ENCODE results near the gene JAK1. TPM values are rescaled to one million over a fixed set of nuclear protein-coding genes. Genes with fewer than 3 reads are reported as not detected.

JAK1 gene
- total and polyA plus RNA-seq, 2 experiments from 2014 or later: 8.0 to 19.5 TPM

DNA sequence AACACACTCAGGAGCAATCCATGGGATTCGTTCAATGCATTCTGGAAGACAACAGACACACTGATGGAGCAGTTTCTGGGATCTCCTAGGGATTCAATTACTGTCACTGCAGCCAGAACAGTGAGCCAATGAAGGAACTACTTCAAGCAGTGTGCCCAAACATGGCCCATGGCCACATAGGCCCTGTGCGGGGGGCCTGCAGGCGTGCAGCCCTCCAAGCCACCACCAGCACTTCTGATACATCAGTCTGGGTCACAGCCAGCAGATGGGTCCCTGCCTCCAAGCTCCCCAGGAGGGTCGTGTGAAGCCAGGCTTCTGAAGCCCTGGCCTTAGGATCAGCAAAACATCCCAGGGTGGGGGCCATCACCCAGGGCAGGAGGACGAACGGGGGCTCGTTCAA, 122.2 kb downstream of the JAK1 start:
- H3K79me2 ChIP-seq (replicated peaks; ENCODE audit: insufficient read depth): no peaks in the 10 kb centered on the region
- H3K4me2 ChIP-seq: no peak overlapping the region
- H3F3A ChIP-seq (replicated peaks; ENCODE audit: low read depth): no peaks in the 10 kb centered on the region
- H3K27me3 ChIP-seq (ENCODE audit: insufficient read depth): no peaks in the 10 kb centered on the region
- ATAC-seq: no peak
- Mint-ChIP-seq H3K27ac (no peak overlapping the region), H3K36me3 (ENCODE audit: low read depth) (peaks cover 15% of the 10 kb centered on the region), H3K27me3 (ENCODE audit: insufficient read depth, low read depth, poor library complexity) (peaks cover 5% of the 10 kb centered on the region), H3K9me3 (no peaks in the 10 kb centered on the region), H3K4me1 (peaks cover 8% of the 10 kb centered on the region; the same call in 2 of the 3 replicates), H3K4me3 (no peak overlapping the region)
- no peak overlapping the region for H2AFZ ChIP-seq
- TF ChIP-seq EZH2 (IDR thresholded peaks at IDR 0.05; ENCODE audit: low read depth, unreplicated experiment): no peak
- TF ChIP-seq NANOG (IDR thresholded peaks at IDR 0.05; ENCODE audit: borderline replicate concordance): no peak
- TF ChIP-seq, protein P1, sequence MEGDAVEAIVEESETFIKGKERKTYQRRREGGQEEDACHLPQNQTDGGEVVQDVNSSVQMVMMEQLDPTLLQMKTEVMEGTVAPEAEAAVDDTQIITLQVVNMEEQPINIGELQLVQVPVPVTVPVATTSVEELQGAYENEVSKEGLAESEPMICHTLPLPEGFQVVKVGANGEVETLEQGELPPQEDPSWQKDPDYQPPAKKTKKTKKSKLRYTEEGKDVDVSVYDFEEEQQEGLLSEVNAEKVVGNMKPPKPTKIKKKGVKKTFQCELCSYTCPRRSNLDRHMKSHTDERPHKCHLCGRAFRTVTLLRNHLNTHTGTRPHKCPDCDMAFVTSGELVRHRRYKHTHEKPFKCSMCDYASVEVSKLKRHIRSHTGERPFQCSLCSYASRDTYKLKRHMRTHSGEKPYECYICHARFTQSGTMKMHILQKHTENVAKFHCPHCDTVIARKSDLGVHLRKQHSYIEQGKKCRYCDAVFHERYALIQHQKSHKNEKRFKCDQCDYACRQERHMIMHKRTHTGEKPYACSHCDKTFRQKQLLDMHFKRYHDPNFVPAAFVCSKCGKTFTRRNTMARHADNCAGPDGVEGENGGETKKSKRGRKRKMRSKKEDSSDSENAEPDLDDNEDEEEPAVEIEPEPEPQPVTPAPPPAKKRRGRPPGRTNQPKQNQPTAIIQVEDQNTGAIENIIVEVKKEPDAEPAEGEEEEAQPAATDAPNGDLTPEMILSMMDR (conservative IDR thresholded peaks at IDR 0.05; ENCODE audit: low read depth in 2 of 2): no peak
- no peak for TF ChIP-seq CREB1 (CRISPR knock-in tag; IDR thresholded peaks at IDR 0.05; ENCODE audit: low read depth)
- no peak for TF ChIP-seq JUNB (IDR thresholded peaks at IDR 0.05; ENCODE audit: unreplicated experiment)
- TF ChIP-seq ZNF331 (CRISPR knock-in tag; IDR thresholded peaks at IDR 0.05; ENCODE audit: low read depth): no peak
- no peak for TF ChIP-seq EZH2phosphoT487 (IDR thresholded peaks at IDR 0.05; ENCODE audit: unreplicated experiment)
- TF ChIP-seq, protein P2, sequence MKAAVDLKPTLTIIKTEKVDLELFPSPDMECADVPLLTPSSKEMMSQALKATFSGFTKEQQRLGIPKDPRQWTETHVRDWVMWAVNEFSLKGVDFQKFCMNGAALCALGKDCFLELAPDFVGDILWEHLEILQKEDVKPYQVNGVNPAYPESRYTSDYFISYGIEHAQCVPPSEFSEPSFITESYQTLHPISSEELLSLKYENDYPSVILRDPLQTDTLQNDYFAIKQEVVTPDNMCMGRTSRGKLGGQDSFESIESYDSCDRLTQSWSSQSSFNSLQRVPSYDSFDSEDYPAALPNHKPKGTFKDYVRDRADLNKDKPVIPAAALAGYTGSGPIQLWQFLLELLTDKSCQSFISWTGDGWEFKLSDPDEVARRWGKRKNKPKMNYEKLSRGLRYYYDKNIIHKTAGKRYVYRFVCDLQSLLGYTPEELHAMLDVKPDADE (IDR thresholded peaks at IDR 0.05): no peak
- TF ChIP-seq, protein P3, sequence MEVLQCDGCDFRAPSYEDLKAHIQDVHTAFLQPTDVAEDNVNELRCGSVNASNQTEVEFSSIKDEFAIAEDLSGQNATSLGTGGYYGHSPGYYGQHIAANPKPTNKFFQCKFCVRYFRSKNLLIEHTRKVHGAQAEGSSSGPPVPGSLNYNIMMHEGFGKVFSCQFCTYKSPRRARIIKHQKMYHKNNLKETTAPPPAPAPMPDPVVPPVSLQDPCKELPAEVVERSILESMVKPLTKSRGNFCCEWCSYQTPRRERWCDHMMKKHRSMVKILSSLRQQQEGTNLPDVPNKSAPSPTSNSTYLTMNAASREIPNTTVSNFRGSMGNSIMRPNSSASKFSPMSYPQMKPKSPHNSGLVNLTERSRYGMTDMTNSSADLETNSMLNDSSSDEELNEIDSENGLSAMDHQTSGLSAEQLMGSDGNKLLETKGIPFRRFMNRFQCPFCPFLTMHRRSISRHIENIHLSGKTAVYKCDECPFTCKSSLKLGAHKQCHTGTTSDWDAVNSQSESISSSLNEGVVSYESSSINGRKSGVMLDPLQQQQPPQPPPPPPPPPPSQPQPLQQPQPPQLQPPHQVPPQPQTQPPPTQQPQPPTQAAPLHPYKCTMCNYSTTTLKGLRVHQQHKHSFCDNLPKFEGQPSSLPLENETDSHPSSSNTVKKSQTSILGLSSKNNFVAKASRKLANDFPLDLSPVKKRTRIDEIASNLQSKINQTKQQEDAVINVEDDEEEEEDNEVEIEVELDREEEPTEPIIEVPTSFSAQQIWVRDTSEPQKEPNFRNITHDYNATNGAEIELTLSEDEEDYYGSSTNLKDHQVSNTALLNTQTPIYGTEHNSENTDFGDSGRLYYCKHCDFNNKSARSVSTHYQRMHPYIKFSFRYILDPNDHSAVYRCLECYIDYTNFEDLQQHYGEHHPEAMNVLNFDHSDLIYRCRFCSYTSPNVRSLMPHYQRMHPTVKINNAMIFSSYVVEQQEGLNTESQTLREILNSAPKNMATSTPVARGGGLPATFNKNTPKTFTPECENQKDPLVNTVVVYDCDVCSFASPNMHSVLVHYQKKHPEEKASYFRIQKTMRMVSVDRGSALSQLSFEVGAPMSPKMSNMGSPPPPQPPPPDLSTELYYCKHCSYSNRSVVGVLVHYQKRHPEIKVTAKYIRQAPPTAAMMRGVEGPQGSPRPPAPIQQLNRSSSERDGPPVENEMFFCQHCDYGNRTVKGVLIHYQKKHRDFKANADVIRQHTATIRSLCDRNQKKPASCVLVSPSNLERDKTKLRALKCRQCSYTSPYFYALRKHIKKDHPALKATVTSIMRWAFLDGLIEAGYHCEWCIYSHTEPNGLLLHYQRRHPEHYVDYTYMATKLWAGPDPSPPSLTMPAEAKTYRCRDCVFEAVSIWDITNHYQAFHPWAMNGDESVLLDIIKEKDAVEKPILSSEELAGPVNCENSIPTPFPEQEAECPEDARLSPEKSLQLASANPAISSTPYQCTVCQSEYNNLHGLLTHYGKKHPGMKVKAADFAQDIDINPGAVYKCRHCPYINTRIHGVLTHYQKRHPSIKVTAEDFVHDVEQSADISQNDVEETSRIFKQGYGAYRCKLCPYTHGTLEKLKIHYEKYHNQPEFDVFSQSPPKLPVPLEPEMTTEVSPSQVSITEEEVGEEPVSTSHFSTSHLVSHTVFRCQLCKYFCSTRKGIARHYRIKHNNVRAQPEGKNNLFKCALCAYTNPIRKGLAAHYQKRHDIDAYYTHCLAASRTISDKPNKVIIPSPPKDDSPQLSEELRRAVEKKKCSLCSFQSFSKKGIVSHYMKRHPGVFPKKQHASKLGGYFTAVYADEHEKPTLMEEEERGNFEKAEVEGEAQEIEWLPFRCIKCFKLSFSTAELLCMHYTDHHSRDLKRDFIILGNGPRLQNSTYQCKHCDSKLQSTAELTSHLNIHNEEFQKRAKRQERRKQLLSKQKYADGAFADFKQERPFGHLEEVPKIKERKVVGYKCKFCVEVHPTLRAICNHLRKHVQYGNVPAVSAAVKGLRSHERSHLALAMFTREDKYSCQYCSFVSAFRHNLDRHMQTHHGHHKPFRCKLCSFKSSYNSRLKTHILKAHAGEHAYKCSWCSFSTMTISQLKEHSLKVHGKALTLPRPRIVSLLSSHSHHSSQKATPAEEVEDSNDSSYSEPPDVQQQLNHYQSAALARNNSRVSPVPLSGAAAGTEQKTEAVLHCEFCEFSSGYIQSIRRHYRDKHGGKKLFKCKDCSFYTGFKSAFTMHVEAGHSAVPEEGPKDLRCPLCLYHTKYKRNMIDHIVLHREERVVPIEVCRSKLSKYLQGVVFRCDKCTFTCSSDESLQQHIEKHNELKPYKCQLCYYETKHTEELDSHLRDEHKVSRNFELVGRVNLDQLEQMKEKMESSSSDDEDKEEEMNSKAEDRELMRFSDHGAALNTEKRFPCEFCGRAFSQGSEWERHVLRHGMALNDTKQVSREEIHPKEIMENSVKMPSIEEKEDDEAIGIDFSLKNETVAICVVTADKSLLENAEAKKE (CRISPR knock-in tag; IDR thresholded peaks at IDR 0.05): no peak
- TF ChIP-seq POLR2AphosphoS5 (IDR thresholded peaks at IDR 0.05; ENCODE audit: low read depth): no peak
- no peak for TF ChIP-seq ZNF114 (CRISPR knock-in tag; IDR thresholded peaks at IDR 0.05)
- TF ChIP-seq, protein P4, sequence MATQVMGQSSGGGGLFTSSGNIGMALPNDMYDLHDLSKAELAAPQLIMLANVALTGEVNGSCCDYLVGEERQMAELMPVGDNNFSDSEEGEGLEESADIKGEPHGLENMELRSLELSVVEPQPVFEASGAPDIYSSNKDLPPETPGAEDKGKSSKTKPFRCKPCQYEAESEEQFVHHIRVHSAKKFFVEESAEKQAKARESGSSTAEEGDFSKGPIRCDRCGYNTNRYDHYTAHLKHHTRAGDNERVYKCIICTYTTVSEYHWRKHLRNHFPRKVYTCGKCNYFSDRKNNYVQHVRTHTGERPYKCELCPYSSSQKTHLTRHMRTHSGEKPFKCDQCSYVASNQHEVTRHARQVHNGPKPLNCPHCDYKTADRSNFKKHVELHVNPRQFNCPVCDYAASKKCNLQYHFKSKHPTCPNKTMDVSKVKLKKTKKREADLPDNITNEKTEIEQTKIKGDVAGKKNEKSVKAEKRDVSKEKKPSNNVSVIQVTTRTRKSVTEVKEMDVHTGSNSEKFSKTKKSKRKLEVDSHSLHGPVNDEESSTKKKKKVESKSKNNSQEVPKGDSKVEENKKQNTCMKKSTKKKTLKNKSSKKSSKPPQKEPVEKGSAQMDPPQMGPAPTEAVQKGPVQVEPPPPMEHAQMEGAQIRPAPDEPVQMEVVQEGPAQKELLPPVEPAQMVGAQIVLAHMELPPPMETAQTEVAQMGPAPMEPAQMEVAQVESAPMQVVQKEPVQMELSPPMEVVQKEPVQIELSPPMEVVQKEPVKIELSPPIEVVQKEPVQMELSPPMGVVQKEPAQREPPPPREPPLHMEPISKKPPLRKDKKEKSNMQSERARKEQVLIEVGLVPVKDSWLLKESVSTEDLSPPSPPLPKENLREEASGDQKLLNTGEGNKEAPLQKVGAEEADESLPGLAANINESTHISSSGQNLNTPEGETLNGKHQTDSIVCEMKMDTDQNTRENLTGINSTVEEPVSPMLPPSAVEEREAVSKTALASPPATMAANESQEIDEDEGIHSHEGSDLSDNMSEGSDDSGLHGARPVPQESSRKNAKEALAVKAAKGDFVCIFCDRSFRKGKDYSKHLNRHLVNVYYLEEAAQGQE (IDR thresholded peaks at IDR 0.05; ENCODE audit: unreplicated experiment): no peak
- TF ChIP-seq STAT1 (IDR thresholded peaks at IDR 0.05; ENCODE audit: unreplicated experiment): no peak
- no peaks in the 10 kb centered on the region for H4K20me1 ChIP-seq (replicated peaks; ENCODE audit: insufficient read depth)
- H3K9me2 ChIP-seq (ENCODE audit: insufficient read depth): 0 out of 2 replicates have a peak, but pooled peaks cover 6% of the 10 kb centered on the region
- no peak for DNase-seq (ENCODE audit: low spot score)
- no peaks in the 10 kb centered on the region for H3K4me1 ChIP-seq (ENCODE audit: insufficient read depth)
- no peaks in the 10 kb centered on the region; the same call in 1 of the 2 replicates for H3K36me3 ChIP-seq (ENCODE audit: insufficient read depth)
- no peak overlapping the region for H3K27ac ChIP-seq (ENCODE audit: low read depth)
- no peak overlapping the region for H3K4me3 ChIP-seq

Data from GM23338 (cell line).